Lung (tissue), 12 donors: ENCODE results near the gene CLPTM1L. TPM values are rescaled to one million over a fixed set of nuclear protein-coding genes. Genes with fewer than 3 reads are reported as not detected.

ENCODE experiments used
- ATAC-seq: fragments of 200-7000 bp; cut with Tn5 transposase; one replicate; pipeline ENCODE4 v1.9.1; 2020; ENCODE audit warnings: moderate number of reproducible peaks; ENCODE audit not compliant: insufficient read depth, low FRiP score
- DNase-seq, 3 donors: peaks; one replicate each; pipeline ENCODE4 v3.0.0-alpha.2; 2013 to 2017
- H3K27ac ChIP-seq, 2 donors: one replicate each; pipeline ENCODE4 v1.5.1; 2013; ENCODE audit warnings: mild to moderate bottlenecking in 2 of 2, moderate library complexity in 2 of 2, control low read depth in 1 of 2, inconsistent platforms in 1 of 2, low read depth in 1 of 2, low read length in 1 of 2
- H3K27me3 ChIP-seq, 3 donors: one replicate each; pipeline ENCODE4 v1.5.1; 2013; ENCODE audit warnings: low read length in 2 of 3; ENCODE audit not compliant: control insufficient read depth in 3 of 3, insufficient read depth in 3 of 3
- H3K36me3 ChIP-seq, 4 donors: one replicate each; pipeline ENCODE4 v1.5.1; 2013; ENCODE audit warnings: low read length in 4 of 4, mild to moderate bottlenecking in 1 of 4, moderate library complexity in 1 of 4; ENCODE audit not compliant: control insufficient read depth in 4 of 4, insufficient read depth in 4 of 4
- H3K4me1 ChIP-seq, 5 donors: one replicate each; pipeline ENCODE4 v1.5.1; 2013; ENCODE audit warnings: low read length in 5 of 5, mild to moderate bottlenecking in 2 of 5, moderate library complexity in 1 of 5; ENCODE audit not compliant: control insufficient read depth in 5 of 5, insufficient read depth in 5 of 5
- H3K4me3 ChIP-seq: one replicate; pipeline ENCODE4 v1.5.1; 2013; ENCODE audit warnings: mild to moderate bottlenecking, control low read depth, moderate library complexity
- H3K9ac ChIP-seq, 2 donors: one replicate each; pipeline ENCODE4 v1.5.1; 2013; ENCODE audit warnings: low read length in 2 of 2, control low read depth in 1 of 2; ENCODE audit not compliant: insufficient read depth in 1 of 2
- H3K9me3 ChIP-seq, 4 donors: one replicate each; pipeline ENCODE4 v1.5.1; 2013; ENCODE audit warnings: low read length in 3 of 4, mild to moderate bottlenecking in 1 of 4, moderate library complexity in 1 of 4; ENCODE audit not compliant: control insufficient read depth in 4 of 4, insufficient read depth in 3 of 4
- WGBS, 2 donors: extraction: QIAGEN DNeasy Blood & Tissue Kit; methylation state at CpG; one replicate each; pipeline ENCODE4 v1.1.7; 2013; 5-methylcytosine and 5-hydroxymethylcytosine counted together
- polyA plus RNA-seq, 2 donors: library from polyadenylated mRNA; stranded (reverse); fragments of 200-250 nt; gene quantifications; one replicate each; pipeline ENCODE4 v1.2.1, GENCODE V29; 2013
- total RNA-seq, 2 donors: library from RNA; depleted of rRNA in 1 of 2; stranded (reverse); fragments of >200 nt in 1 of 2; gene quantifications; one replicate each; pipeline ENCODE4 v1.2.1, GENCODE V29; 2014 to 2021
- TF ChIP-seq, protein P1 (sequence below): IDR thresholded peaks from 2 replicates; pipeline ENCODE4 v1.5.1; 2012; ENCODE audit warnings: mild to moderate bottlenecking; ENCODE audit errors: control extremely low read depth, extremely low read depth
- donor health status: control.
- donor health status: control.
- donor health status: Bipolar disorder and iron deficiency.
- donor health status: healthy.
- donor health status: DM: yes; HTN: yes; CAD: no.

CLPTM1L gene
- total and polyA plus RNA-seq, 4 donors = 79.0 to 153 (median 144) TPM

DNA sequence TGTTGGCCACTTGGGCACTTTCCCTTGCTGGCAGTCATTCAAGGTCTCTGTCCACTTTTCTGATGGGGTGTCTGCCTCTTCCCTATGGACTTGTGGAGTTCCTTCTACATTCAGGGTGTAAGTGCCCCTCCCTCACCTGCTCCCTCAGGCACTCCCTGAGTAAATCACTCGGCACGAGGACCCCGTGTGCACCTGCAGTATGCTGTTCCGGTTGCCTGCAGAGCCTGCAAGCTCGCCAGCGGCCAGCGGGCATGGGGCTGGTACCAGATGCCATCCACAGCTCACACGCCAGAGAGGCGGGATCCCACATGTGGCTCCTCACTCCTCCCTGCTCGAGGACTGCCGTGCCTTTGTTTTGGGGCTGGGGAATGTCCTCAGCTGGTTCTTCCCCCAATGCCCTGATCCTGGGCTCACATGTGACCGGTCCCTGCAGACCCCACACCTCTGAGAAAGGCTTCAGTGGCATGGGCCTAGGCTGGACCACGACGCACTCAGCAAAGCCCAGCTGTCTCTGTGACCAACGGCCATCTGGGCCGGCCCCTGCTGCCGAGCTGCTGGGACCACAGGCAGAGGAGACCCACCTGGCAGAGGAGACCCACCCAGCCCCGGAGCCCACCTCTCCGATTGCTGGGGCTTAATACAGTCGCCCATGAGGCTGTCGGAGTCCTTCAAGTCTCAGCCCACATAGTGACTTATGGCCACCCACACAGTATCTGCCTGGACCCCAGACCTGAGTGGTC, 46.1 kb upstream of the CLPTM1L start:
- 84 to 88% methylated on average over 21 of the region's 21 CpGs for WGBS, 2 donors
- Histone ChIP-seq H3K27ac (no peak overlapping the region), H3K4me1 (peaks cover 0 to 6% (median 0%) of the 10 kb centered on the region in 5 donors), H3K27me3 (peaks cover 7 to 29% (median 10%) of the 10 kb centered on the region in 3 donors), H3K36me3 (no peaks in the 10 kb centered on the region), H3K9ac (no peak overlapping the region), H3K4me3 (no peak overlapping the region), H3K9me3 (peaks cover 0 to 3% (median 0%) of the 10 kb centered on the region in 4 donors)
- TF ChIP-seq, protein P1, sequence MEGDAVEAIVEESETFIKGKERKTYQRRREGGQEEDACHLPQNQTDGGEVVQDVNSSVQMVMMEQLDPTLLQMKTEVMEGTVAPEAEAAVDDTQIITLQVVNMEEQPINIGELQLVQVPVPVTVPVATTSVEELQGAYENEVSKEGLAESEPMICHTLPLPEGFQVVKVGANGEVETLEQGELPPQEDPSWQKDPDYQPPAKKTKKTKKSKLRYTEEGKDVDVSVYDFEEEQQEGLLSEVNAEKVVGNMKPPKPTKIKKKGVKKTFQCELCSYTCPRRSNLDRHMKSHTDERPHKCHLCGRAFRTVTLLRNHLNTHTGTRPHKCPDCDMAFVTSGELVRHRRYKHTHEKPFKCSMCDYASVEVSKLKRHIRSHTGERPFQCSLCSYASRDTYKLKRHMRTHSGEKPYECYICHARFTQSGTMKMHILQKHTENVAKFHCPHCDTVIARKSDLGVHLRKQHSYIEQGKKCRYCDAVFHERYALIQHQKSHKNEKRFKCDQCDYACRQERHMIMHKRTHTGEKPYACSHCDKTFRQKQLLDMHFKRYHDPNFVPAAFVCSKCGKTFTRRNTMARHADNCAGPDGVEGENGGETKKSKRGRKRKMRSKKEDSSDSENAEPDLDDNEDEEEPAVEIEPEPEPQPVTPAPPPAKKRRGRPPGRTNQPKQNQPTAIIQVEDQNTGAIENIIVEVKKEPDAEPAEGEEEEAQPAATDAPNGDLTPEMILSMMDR = no peak
- DNase-seq (no peak), ATAC-seq (no peak)

DNA sequence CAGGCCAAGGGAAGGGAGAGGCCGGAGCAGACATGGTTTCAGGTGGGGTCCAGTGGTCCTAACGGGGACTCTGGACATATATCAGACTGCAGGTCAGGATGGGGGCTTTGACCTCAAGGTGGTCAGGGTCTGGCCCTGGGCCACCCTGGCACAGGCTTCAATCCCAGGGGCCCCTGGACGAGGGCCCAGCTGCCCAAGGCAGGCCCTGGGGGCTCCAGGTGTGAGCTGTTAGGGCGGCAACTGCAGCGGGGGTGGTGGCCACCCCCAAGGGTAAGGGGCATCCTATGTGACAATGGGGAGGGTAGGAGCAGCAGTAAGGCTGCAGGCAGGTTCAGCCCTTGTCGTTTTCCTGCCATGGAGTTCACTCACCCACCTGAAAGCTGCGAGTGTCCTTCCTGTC, 45.4 kb upstream of the CLPTM1L start:
- TF ChIP-seq, protein P1 = no peak
- WGBS, 2 donors = 72 to 79% methylated on average over 7 of the region's 7 CpGs
- ATAC-seq = no peak
- no peak overlapping the region for H3K27ac ChIP-seq
- H3K9ac ChIP-seq = no peak overlapping the region
- no peaks in the 10 kb centered on the region for H3K36me3 ChIP-seq
- DNase-seq = no peak
- H3K4me1 ChIP-seq = peaks cover 0 to 11% (median 2%) of the 10 kb centered on the region in 5 donors
- no peak overlapping the region for H3K4me3 ChIP-seq
- H3K27me3 ChIP-seq = peaks cover 6 to 27% (median 8%) of the 10 kb centered on the region in 3 donors
- H3K9me3 ChIP-seq = peaks cover 0 to 3% (median 0%) of the 10 kb centered on the region in 4 donors

DNA sequence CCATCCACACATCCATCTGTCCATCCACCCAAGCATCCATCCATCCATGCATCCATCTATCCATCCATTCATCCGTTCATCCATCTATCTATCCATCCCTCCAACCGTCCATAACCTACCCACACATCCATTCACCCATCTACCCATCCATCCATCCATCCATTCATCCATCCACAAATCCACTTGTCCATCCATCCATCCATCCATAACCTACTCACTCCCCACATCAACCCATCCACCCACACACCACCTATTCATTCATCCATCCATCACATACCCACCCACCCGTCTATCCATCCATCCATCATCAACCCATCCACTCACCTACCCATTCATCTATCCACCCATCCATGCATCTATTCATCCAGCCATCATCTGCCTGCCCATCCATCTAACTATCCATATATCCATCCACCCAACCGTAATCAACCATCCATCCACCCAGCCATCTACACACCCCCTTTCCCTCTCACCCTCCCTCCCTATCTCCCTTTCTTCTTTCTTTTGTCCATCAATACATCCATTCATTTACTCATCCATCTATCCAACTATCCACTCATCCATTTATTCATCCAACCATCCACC, 43.6 kb upstream of the CLPTM1L start:
- no peak for DNase-seq
- H3K9me3 ChIP-seq = peaks cover 0 to 3% (median 0%) of the 10 kb centered on the region in 4 donors
- no peak overlapping the region for H3K4me3 ChIP-seq
- H3K9ac ChIP-seq = no peak overlapping the region
- H3K27me3 ChIP-seq = peaks cover 0 to 27% (median 6%) of the 10 kb centered on the region in 3 donors
- H3K4me1 ChIP-seq = peaks cover 0 to 13% (median 2%) of the 10 kb centered on the region in 5 donors
- ATAC-seq = no peak
- TF ChIP-seq, protein P1 = no peak
- H3K36me3 ChIP-seq = no peaks in the 10 kb centered on the region
- no peak overlapping the region for H3K27ac ChIP-seq
- WGBS, 2 donors = 93% methylated on average over 4 of the region's 4 CpGs
